ENCODE measurements around the gene CFTR.

- TF ChIP-seq POLR2A (IDR thresholded peaks at IDR 0.05) = no peak
- no peak for TF ChIP-seq POLR2AphosphoS5 (IDR thresholded peaks at IDR 0.05)
- TF ChIP-seq EP300 (IDR thresholded peaks at IDR 0.05; ENCODE audit: low read depth) = no peak
- no peak for TF ChIP-seq CTCF (IDR thresholded peaks at IDR 0.05)
Observed at GRCh38 chr7:117581424-117581823, 101.6 kb downstream of the CFTR start.

All from transverse colon (tissue), 4 donors.